Measurements from ENCODE around the gene GALK1. TPM values are rescaled to one million over a fixed set of nuclear protein-coding genes. Genes with fewer than 3 reads are reported as not detected.

The GALK1 gene
- total and polyA plus RNA-seq, 2 of the 13 experiments (the other 11 are each of a cell fraction or from before 2014, with no cell fraction given), result 59.9 to 93.6 TPM

- TF ChIP-seq, protein P1, sequence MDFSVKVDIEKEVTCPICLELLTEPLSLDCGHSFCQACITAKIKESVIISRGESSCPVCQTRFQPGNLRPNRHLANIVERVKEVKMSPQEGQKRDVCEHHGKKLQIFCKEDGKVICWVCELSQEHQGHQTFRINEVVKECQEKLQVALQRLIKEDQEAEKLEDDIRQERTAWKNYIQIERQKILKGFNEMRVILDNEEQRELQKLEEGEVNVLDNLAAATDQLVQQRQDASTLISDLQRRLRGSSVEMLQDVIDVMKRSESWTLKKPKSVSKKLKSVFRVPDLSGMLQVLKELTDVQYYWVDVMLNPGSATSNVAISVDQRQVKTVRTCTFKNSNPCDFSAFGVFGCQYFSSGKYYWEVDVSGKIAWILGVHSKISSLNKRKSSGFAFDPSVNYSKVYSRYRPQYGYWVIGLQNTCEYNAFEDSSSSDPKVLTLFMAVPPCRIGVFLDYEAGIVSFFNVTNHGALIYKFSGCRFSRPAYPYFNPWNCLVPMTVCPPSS (IDR thresholded peaks at IDR 0.05), result no peak
- no peak for TF ChIP-seq PRDM4 (CRISPR knock-in tag; IDR thresholded peaks at IDR 0.05; ENCODE audit: borderline replicate concordance)
- TF ChIP-seq, protein P2, sequence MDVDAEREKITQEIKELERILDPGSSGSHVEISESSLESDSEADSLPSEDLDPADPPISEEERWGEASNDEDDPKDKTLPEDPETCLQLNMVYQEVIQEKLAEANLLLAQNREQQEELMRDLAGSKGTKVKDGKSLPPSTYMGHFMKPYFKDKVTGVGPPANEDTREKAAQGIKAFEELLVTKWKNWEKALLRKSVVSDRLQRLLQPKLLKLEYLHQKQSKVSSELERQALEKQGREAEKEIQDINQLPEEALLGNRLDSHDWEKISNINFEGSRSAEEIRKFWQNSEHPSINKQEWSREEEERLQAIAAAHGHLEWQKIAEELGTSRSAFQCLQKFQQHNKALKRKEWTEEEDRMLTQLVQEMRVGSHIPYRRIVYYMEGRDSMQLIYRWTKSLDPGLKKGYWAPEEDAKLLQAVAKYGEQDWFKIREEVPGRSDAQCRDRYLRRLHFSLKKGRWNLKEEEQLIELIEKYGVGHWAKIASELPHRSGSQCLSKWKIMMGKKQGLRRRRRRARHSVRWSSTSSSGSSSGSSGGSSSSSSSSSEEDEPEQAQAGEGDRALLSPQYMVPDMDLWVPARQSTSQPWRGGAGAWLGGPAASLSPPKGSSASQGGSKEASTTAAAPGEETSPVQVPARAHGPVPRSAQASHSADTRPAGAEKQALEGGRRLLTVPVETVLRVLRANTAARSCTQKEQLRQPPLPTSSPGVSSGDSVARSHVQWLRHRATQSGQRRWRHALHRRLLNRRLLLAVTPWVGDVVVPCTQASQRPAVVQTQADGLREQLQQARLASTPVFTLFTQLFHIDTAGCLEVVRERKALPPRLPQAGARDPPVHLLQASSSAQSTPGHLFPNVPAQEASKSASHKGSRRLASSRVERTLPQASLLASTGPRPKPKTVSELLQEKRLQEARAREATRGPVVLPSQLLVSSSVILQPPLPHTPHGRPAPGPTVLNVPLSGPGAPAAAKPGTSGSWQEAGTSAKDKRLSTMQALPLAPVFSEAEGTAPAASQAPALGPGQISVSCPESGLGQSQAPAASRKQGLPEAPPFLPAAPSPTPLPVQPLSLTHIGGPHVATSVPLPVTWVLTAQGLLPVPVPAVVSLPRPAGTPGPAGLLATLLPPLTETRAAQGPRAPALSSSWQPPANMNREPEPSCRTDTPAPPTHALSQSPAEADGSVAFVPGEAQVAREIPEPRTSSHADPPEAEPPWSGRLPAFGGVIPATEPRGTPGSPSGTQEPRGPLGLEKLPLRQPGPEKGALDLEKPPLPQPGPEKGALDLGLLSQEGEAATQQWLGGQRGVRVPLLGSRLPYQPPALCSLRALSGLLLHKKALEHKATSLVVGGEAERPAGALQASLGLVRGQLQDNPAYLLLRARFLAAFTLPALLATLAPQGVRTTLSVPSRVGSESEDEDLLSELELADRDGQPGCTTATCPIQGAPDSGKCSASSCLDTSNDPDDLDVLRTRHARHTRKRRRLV (CRISPR knock-in tag; IDR thresholded peaks at IDR 0.05), result no peak
- TF ChIP-seq ZFAT (CRISPR knock-in tag; conservative IDR thresholded peaks at IDR 0.05), result no peak
- TF ChIP-seq POLR2AphosphoS5 (IDR thresholded peaks at IDR 0.05; ENCODE audit: low read depth, low read length), result no peak
- TF ChIP-seq CEBPG (CRISPR knock-in tag; IDR thresholded peaks at IDR 0.05), result no peak
- TF ChIP-seq ZNF782 (CRISPR knock-in tag; IDR thresholded peaks at IDR 0.05; ENCODE audit: borderline replicate concordance), result no peak
- TF ChIP-seq, protein P3, sequence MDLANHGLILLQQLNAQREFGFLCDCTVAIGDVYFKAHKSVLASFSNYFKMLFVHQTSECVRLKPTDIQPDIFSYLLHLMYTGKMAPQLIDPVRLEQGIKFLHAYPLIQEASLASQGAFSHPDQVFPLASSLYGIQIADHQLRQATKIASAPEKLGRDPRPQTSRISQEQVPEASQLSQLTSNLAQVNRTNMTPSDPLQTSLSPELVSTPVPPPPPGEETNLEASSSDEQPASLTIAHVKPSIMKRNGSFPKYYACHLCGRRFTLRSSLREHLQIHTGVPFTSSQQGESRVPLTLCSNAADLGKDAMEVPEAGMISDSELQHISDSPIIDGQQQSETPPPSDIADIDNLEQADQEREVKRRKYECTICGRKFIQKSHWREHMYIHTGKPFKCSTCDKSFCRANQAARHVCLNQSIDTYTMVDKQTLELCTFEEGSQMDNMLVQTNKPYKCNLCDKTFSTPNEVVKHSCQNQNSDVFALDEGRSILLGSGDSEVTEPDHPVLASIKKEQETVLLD (CRISPR knock-in tag; IDR thresholded peaks at IDR 0.05; ENCODE audit: low read depth), result no peak
- TF ChIP-seq MTF2 (CRISPR knock-in tag; IDR thresholded peaks at IDR 0.05; ENCODE audit: borderline replicate concordance), result no peak
- TF ChIP-seq, protein P4, sequence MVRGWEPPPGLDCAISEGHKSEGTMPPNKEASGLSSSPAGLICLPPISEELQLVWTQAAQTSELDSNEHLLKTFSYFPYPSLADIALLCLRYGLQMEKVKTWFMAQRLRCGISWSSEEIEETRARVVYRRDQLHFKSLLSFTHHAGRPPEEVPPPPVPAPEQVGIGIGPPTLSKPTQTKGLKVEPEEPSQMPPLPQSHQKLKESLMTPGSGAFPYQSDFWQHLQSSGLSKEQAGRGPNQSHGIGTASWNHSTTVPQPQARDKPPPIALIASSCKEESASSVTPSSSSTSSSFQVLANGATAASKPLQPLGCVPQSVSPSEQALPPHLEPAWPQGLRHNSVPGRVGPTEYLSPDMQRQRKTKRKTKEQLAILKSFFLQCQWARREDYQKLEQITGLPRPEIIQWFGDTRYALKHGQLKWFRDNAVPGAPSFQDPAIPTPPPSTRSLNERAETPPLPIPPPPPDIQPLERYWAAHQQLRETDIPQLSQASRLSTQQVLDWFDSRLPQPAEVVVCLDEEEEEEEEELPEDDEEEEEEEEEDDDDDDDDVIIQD (CRISPR knock-in tag; IDR thresholded peaks at IDR 0.05; ENCODE audit: low read depth), result no peak
- no peak; the same call in 1 of the 2 replicates for TF ChIP-seq THAP11 (CRISPR knock-in tag; IDR thresholded peaks at IDR 0.05)
- TF ChIP-seq CREM (IDR thresholded peaks at IDR 0.05), result no peak
- TF ChIP-seq CREM (CRISPR knock-in tag; IDR thresholded peaks at IDR 0.05), result no peak
- TF ChIP-seq ERF (CRISPR knock-in tag; IDR thresholded peaks at IDR 0.05), result no peak; the same call in 1 of the 2 replicates
- TF ChIP-seq GZF1 (CRISPR knock-in tag; IDR thresholded peaks at IDR 0.05), result no peak
- no peak for TF ChIP-seq ZNF709 (CRISPR knock-in tag; IDR thresholded peaks at IDR 0.05)
- TF ChIP-seq, protein P5, sequence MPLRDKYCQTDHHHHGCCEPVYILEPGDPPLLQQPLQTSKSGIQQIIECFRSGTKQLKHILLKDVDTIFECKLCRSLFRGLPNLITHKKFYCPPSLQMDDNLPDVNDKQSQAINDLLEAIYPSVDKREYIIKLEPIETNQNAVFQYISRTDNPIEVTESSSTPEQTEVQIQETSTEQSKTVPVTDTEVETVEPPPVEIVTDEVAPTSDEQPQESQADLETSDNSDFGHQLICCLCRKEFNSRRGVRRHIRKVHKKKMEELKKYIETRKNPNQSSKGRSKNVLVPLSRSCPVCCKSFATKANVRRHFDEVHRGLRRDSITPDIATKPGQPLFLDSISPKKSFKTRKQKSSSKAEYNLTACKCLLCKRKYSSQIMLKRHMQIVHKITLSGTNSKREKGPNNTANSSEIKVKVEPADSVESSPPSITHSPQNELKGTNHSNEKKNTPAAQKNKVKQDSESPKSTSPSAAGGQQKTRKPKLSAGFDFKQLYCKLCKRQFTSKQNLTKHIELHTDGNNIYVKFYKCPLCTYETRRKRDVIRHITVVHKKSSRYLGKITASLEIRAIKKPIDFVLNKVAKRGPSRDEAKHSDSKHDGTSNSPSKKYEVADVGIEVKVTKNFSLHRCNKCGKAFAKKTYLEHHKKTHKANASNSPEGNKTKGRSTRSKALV (CRISPR knock-in tag; IDR thresholded peaks at IDR 0.05), result no peak
- no peak for TF ChIP-seq ATF7-NPFF (CRISPR knock-in tag; IDR thresholded peaks at IDR 0.05; ENCODE audit: low read depth)
These were observed 628 bp downstream of the GALK1 start (continued) for GRCh38 chr17:75764417-75764710.

All from HepG2 (cell line).